GF-D8 (cell line): ENCODE results near the gene ABLIM2.

Experiments used
- DNase-seq: peaks from one replicate; lab custom pipeline; 2025; lab: John Stamatoyannopoulos, UW

The ABLIM2 gene

DNA sequence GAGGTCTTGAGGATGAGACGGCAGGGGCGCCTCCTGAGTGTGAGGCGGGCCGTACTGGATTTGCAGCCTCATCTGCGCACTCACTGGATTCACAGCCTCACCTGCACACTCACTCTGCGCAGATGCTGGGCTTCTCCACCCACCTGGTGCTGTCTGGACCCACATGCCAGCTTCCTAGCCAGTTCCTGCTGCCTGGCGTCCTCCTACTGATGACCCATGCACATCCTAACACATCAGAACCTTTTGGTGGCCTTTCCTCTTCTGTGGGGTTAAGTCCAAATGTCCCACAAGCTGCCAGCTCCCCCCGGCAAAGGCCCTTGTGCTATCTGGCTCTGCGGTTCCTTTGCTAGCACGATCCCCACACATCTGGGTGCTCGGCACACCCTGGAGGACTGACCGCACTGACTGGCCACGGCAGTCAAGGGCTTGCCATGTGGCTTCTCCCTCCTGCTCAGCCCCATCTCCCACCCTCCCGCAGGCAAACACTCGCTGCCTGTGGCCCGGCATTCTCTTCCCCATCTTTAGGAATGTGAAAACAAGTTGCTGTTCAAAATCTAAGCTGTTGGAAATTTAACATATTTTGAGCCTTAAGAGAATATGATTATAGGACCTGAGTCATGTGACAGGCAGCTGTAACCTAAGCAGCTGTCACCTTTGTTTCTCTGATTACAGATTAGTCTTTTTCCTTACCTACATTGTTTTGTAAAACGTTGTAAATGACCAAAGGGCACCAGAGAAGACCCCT, 179.5 kb downstream of the ABLIM2 start:
- no peak for DNase-seq

DNA sequence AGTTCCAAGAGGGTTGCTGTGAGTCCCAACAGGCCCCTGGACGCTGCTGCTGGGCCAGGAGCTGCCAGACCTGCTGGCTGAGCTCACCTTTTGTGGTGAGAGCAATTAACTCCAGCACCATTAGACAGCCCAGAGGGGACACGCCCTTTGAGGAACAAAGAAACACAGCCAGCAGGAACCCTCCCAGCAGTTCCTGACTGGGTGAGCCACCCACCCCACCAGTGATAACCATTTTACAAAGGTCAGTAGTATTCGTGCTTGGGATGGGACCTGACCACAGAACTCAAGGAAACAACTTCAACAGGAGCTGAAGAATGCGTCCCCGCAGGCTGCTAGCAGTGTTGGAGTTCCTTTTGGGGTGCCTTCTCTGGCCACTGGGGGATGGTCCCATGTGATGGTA, 180.1 kb downstream of the ABLIM2 start:
- DNase-seq, result no peak

DNA sequence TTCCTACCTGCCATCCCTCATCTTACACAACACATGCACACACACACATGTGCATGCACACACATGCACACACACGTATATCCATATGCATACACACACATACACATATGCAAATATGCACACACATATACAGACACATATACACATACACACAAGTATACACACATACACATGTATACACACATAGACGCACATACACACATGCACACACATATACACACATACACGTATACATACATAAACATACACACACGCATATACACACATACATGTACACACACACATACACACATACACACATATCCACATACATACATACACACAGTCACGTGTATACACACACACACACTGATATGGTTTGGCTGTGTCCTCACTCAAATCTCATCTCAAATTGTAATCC, 182.0 kb downstream of the ABLIM2 start:
- DNase-seq, result no peak

DNA sequence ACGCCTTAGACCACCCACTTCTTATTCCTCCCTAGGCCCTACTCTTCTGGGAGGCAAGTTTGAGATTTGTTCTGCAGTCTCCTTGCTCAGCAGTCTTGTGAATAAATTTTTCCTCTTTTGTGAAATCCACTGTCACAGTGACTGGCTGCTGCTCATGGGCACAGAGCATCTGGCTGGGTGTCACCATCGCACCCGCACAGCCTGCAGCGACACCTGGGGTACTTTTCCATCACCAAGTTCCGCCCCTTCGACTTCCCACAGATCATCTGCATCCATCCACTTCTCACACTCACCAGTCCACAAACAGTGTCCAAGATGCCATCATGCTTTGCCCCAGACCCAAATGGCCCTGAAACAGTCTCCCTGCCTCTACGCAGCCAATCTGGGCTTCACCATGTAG, 182.6 kb downstream of the ABLIM2 start:
- no peak for DNase-seq

DNA sequence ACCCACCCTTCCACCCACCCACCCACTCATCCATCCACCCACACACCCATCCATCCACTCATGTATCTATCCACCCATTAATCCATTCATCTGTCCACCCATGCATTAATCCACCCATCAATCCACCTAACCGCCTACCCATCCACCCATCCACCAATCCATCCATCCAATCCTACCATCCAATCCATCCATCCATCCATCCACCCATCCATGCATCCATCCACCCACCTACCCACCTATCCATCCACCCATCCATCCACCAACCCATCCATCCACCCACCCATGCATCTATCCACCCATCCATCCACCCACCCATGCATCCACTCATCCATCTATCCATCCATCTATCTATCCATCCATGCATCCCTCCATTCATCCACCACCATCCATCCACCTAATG, 184.2 kb downstream of the ABLIM2 start:
- no peak for DNase-seq

DNA sequence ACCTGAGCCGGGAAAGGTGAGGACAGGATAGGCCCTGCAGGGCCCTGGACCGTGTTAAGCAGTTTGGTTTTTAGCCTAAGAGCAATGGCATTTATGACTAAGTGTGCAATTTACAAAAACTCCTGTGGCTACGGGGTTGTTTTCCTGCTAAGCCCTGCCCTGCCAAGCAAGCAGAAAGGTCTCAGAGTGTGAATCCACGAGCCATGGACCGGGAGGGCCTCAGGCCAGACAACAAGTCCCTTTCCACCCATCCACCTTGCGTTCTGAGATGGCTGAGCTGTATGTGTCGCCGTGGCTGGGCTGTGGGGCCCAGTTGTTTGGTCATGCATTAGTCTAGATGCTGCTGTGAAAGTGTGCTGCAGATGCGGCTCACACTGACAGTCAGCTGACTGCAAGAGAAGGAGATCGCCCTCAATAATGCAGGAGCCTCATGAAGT, 185.1 kb downstream of the ABLIM2 start:
- DNase-seq, result no peak

DNA sequence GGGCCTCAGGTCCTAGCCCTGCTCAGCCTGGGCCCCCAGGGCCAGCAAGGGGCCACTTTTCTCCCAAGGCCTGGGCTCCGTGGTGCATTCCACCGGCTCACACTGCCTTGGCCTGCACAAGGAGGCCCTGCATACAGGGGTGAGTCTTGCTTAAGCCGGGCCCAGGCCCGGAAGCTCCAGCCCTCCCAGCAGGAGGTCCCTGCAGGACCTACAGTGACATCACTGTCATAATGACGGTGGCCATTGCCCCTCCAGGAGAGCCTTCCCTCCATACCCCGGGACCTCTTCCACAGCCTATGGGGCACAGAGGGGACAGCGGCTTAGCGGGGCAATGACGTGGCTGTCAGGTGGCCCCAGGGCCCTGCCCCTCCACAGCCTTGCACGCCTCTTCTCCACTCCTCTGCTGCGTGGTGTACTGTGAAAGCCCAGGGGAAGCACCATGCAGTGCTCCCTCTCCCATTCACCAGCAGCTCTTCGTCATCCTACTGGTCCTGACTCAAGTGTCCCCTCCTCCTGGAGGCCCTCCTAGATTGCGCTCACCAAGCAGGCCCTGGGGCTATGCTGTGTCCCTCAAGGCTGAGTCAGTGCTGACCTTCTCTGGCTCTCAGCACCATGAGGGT, 186.6 kb downstream of the ABLIM2 start:
- DNase-seq, result no peak

DNA sequence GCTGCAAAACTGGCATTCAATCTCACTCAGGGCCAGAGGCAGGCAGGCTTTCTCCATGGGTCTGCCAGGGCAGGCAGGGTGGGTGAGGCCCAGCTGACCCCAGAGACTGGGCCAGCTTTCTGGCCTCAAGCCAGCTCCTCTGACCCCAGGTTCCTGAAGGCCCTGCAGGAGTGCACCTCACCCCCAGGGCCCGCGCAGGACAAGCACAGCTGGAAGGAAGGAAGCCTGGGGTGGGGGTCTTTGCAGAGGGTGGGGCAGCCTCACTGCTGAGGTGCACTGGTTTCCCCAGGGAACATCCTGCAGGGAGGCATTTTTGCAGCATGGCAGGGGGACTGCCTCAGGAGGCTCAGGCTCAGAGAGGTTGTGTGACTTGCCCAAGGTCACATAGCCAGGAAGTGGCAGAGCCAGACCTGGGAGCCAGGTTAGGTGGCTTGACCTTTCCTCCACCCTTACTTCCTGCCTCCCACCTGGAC, 187.4 kb downstream of the ABLIM2 start:
- no peak for DNase-seq

DNA sequence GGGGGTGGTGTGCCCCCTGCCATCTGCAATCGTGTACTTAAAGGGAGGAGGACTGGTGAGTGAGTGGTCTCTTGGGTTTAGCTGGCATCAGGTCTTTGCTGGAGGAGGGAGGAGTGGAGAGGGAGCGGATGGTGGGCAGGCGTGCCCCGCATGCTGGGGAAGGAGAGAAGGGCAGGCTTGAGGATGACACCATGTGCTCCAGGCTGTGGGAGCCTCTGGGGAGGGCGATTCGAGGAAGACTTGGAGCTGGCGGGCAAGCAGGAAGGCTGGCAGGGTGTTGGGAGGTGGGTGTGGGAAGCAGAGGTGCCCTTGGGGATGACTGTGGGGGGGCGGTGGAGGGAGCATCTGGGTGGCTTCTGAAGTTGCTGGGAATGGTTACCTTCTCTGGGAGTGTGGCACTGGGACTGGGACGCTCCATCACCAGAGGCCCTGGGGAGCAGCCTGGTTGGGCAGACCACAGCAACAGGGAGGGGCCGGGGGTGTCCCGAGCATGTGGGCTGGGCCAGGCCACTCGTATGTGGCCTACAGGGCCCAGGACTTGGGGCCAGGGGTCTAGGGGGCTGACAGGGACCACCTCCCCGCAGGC, 188.2 kb downstream of the ABLIM2 start:
- no peak for DNase-seq

DNA sequence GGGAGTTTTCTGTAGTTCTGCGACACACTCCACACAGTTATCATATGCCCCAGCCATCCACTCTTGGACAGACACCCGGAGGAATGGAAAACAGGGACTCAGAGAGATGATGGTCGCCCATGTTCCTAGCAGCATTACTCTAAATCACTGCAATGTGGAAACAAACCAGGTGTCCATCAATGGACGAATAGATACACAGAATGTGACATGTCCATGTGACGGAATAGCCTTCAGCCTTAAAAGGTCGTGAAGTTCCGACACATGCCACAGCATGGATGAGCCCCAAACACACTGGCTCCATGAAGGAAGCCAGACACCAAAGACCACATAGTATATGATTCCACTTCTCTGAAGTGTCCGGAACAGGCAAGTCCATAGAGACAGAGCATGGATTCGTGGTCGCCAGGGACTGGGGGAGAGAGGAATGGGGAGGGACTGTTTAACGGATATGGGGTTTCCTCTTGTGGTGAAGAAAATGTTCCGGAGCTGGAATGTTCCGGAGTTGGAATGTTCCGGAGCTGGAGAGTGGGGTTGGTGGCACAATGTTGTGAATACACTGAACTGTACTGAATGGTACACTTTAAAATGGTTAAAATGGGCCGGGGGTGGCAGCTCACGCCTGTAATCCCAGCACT, 190.2 kb downstream of the ABLIM2 start:
- DNase-seq, result no peak

DNA sequence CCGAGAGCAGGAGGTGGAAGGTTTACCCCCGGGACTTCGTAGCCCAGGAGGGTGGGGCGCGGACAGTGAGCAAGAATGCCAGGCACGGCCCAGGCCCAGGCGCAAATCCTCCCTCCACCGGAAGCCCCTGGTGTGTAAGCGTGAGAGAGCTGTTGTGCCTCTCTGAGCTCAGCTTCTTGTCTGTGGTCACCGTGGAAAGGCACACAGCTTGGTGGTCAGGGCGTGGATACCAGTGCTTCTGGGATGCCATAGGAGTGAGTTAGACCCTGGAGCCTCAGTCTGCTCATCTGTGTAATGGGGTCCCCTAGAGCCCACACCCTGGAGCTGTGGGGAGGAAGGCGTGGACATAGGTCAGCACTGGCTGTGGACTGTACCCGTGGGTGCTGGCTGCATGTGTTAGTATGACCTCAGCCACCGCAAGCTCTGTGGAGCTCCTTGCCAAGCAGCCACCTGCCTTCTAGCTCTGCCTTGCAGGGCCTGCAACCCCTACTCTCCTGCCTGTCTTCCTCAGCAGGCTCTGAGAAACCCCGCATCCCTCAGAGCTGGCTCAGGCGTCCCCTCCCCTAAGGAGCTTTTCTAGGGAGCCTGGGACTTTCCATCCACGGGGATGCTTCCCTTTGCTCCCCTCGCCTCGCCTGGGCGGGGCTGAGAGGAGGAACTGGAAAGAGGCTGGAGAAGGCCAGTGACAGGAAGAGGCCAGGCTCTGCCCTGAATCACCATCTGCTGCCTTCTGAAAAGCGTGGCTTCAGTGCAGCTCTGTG, 190.9 kb downstream of the ABLIM2 start:
- DNase-seq, result no peak

DNA sequence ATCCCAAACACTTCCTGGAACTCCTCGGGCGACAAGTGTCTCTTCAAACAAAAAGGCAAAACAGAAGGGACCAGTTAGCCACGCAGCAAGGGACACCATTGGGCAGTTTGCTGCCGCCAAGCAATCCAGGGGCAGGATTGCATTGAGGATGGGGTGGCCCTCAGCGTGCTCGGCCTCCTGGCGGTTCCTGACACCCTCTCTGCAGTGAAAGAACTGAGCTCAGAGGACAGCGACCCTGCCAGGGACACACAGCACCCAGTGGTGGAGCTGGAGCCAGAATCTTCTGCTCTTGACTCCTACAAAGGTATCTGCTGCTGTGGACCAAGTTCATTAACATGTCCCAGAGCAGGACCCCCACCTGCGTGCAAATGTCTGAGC, 191.6 kb downstream of the ABLIM2 start:
- no peak for DNase-seq

DNA sequence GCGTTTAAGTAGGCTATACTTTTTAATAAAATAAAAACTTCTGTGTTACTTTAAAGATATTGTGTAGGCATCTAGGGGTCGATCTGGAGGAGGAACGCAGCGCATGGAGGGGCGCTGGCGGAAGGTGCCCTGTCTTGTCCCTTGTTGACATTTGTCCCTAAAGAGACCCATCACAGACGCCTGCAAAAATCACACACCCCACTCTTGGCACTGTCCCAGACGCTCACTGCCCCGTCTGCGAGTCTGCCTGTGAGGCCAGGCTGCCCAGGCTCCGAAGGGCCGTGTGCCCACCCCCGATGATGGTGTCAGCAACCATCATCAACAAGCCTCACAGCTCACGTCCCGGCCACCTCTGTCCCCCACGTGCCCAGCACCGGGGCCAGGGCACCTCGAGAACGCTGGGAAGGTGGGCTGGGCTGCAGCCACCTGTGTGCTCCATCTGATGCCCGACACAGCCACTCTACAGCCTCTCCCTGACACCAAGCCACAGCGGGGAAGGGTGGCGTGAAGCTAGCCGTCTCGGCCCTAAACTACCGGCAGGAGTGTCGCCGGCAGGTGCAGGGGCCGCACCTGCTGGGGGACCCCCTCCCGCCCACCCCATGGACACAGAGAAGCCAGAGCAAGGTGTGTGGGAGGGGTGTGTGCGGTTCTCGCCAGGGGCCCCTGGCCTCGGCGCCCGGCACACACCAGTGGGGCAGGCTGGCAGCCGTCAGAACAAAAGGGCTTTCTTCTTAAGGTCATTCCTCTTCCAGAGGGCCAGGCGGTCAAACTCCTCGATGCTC, 192.1 kb downstream of the ABLIM2 start:
- DNase-seq, result no peak

DNA sequence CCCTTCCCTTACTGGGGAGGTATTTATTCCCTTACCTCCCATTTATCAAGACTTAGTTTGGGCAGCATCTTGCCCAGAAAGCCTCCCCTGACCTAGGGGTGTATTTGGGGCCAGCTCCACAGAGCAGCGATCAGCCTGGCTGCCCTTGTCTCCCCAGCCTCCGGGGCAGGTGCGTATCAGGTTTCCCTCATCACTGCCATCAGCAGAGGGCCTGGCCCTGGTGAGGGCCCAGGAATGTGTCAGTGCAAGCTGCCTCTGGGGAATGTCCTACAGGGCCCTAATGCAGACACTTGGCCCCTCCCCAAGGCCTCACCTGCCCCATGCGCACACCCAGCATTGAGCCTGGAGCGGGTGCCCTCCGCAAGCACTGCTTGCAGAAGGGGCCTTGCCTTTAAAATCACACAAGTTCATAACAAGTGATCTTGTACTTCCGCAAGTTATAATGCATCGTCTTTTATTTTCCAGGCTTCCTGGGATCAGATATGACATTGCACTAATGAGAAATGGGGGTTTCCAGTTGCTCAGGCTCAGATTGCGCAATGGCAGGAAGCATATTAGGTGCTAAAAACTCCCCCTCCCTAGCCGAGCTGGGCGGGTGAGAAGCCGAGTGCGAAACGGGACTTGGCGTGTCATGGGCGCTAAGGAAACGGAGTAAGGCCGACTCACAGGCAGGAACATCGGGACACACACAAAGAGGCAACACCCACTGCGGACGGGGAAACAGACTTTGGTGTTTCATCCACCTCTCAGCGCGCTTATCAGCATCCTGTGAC, 193.5 kb downstream of the ABLIM2 start:
- DNase-seq, result no peak

DNA sequence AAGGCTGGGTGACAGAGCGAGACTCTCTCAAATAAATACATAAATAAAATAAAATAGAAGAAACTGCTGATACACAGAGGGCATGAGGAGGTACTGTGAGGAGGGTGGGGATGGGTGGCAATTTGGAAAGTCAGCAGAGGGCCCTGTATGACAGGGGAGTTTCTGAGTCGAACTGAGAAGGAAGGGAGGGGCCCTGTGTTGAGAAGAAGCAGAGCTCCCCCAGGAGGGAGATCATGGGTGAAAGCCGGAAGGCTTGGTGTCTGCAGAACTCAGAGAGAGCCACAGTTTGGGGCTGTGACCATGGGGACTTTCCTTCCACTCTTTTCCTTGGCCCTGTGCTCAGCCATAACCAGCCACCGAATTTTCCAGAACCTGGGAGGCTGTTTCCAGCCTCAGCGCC, 194.2 kb downstream of the ABLIM2 start:
- DNase-seq, result no peak

DNA sequence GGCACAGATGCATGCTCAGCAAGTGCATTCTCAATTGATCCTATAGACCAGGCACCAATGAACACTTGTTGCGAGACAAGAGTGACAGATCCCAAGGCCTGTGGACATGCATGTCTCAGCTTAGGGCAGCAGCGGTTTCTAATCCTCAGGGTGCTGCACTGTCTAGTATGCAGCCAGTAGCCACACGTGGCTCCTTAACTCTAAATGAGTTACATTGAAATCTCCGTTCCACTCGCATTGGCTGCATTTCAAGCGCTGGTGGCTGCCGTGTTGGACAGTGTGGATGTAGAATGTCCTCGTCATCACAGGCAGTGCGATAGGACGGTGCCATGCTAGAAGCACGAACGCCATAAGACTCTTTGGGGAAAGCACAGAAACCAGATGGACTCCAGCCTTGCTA, 194.9 kb downstream of the ABLIM2 start:
- no peak for DNase-seq

DNA sequence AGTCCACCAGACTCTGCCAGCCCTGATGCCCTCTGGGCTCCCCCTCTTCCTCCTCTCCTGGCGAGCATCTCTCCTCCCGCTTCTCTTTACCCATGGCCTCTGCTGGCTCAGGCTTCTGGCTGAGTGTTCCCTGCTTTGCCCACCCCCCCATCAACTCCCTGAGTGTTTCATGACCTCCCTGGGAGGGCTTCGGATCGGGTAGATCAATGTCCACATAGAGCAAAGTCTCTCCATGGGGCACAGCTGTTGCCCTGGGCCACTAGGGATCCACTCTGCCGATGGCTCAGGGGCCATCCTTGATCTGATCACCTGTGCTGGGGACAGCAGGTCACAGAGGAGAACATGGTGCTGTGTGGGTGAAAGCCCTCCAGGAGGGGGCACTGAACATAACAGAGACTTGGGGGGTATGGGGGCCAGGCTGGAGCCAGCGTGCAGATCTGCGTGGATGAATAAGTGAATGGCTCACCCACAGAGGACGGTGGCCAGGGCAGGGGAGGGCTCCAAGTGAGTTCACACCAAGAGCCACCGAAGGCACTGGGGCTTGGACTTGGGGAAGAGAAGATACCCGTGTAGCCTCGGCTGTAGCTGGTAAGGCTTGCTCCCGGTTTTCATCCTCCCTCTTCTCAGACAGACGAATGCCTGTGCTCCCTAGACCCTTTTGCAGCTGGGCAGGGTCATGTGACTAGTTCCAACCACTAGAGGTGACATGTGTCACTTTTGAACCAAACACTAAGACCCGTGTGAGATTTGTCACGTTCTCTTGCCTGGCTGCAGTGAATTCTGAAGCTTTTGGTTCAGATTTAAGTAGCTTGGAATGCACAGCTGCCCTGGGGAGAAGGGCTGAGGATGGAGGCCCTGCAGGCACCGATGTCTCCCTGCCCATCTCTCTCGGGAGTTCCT, 195.8 kb downstream of the ABLIM2 start:
- no peak for DNase-seq

DNA sequence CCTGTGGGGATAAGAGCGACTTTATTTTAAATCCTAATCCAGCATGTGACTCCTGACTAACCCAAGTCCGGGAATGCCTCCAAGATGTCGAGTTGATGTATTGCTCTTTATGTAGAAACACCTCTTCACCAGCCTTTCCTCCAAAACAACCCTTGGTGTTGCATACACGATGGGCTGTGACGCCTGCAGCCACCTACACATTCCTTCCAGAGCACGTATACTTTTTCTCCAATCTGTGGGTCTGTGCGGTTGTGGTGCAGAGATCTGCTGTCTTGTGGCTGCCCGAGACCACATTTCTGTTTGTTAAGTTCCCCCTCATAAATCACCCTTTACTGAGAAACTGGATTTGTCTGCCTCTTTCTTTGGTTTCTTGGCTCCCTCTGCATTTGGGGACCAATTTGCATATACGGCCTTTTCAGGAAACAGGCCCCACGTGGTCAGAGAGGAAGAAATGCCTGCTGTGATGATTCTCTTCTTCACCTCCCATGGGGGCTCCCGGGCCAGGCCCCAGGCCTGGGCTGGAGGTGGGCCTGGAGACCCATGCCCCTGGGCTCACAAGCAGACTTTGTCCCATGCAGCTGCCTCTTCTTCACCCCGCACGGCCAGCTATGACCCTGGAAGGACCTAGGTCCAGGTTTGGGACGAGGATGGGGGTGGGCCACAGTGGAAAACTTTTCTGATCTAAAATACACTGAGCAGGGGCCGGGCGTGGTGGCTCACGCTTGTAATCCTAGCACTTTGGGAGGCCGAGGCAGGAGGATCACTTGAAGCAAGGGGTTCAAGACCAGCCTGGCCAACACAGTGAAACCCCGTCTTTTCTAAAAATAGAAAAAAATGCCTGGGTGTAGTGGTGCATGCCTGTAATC, 197.6 kb downstream of the ABLIM2 start:
- no peak for DNase-seq
